Skeletal muscle cell (primary cell): Measurements from ENCODE around the gene UBA1.
A peak's percentile ranks its signal among the peaks of the same experiment; 100 is the strongest.

Experiments used
- DNase-seq: peaks from one replicate; pipeline ENCODE4 v3.0.0-alpha.2; 2010; ENCODE audit warnings: low read depth
- H3K4me3 ChIP-seq: 2 replicates; pipeline ENCODE4 v1.5.1; 2011; ENCODE audit warnings: low read depth, mild to moderate bottlenecking, control low read depth, low read length, moderate library complexity

Gene UBA1

GRCh38 chrX:47193475-47194193 lies at the start of gene UBA1:
Gene UBA1 (plus strand): TSS chrX:47193829. CDS start chrX:47198803, 4,974 bp downstream.
- H3K4me3 ChIP-seq, result peak within 1 kb of the TSS; percentile 67
- peak; percentile 71 for DNase-seq

GRCh38 chrX:47143894-47144625 lies 49.6 kb upstream of the UBA1 start:
- peak overlapping the region; percentile 70 for H3K4me3 ChIP-seq
- no peak for DNase-seq

- H3K4me3 ChIP-seq, result peak within 1 kb of the TSS; percentile 70
- DNase-seq, result peak; percentile 87
Observed at GRCh38 chrX:47144626-47145394, 48.8 kb upstream of the UBA1 start, which contains the start of the genes NDUFB11 and RBM10. Gene NDUFB11 (minus strand): TSS chrX:47144702. CDS start chrX:47144679, 23 bp downstream. Gene RBM10 (plus strand): TSS chrX:47145221. CDS start chrX:47147482, 2,261 bp downstream.

- H3K4me3 ChIP-seq, result peak overlapping the region; percentile 70
- no peak for DNase-seq
Observed at GRCh38 chrX:47145395-47146120, 48.1 kb upstream of the UBA1 start.

- no peak for DNase-seq
Observed at GRCh38 chrX:47146121-47146935, 47.3 kb upstream of the UBA1 start.

GRCh38 chrX:47146936-47147859 lies 46.4 kb upstream of the UBA1 start:
- no peak for DNase-seq
- H3K4me3 ChIP-seq, result peak overlapping the region; percentile 70

More at GRCh38 chrX:47146121-47146935, 47.3 kb upstream of the UBA1 start:
- peak overlapping the region; percentile 70 for H3K4me3 ChIP-seq

GRCh38 chrX:47148946-47149345 lies 44.7 kb upstream of the UBA1 start:
- DNase-seq, result no peak
- no peak overlapping the region for H3K4me3 ChIP-seq

GRCh38 chrX:47151435-47151834 lies 42.2 kb upstream of the UBA1 start:
- DNase-seq, result no peak

GRCh38 chrX:47156611-47157520 lies 36.8 kb upstream of the UBA1 start:
- H3K4me3 ChIP-seq, result no peak overlapping the region
- DNase-seq, result no peak

More at GRCh38 chrX:47151435-47151834, 42.2 kb upstream of the UBA1 start:
- no peak overlapping the region for H3K4me3 ChIP-seq

GRCh38 chrX:47158131-47158530 lies 35.5 kb upstream of the UBA1 start:
- no peak overlapping the region for H3K4me3 ChIP-seq
- no peak for DNase-seq

- no peak overlapping the region for H3K4me3 ChIP-seq
- no peak for DNase-seq
Observed at GRCh38 chrX:47158781-47159180, 34.8 kb upstream of the UBA1 start.

GRCh38 chrX:47160781-47161180 lies 32.8 kb upstream of the UBA1 start:
- DNase-seq, result no peak
- H3K4me3 ChIP-seq, result no peak overlapping the region

- no peak for DNase-seq
- H3K4me3 ChIP-seq, result no peak overlapping the region
Observed at GRCh38 chrX:47162927-47163583, 30.6 kb upstream of the UBA1 start.

- H3K4me3 ChIP-seq, result no peak overlapping the region
- no peak for DNase-seq
Observed at GRCh38 chrX:47164420-47164819, 29.2 kb upstream of the UBA1 start.

GRCh38 chrX:47166126-47166525 lies 27.5 kb upstream of the UBA1 start:
- DNase-seq, result no peak
- H3K4me3 ChIP-seq, result no peak overlapping the region

GRCh38 chrX:47168495-47169073 lies 25.0 kb upstream of the UBA1 start:
- H3K4me3 ChIP-seq, result no peak overlapping the region
- DNase-seq, result no peak
